AG08396 (cell line): ENCODE data around the gene EEIG1.
A peak's percentile ranks its signal among the peaks of the same experiment; 100 is the strongest.

Experiments used
- DNase-seq: peaks from one replicate; pipeline ENCODE4 v3.0.0; 2012; ENCODE audit warnings: low spot score, mixed read lengths

Gene EEIG1

GRCh38 chr9:127959841-127960409 is 20.9 kb downstream of the EEIG1 start:
- DNase-seq = no peak

- DNase-seq = no peak
These were observed 21.4 kb downstream of the EEIG1 start for GRCh38 chr9:127959398-127959797.

- DNase-seq = no peak
These were observed 22.1 kb downstream of the EEIG1 start for GRCh38 chr9:127958728-127959127.

GRCh38 chr9:127955294-127956015 is 25.3 kb downstream of the EEIG1 start:
- DNase-seq = no peak

GRCh38 chr9:127954831-127955293 is 25.9 kb downstream of the EEIG1 start:
- no peak for DNase-seq

- no peak for DNase-seq
These were observed 26.9 kb downstream of the EEIG1 start for GRCh38 chr9:127953768-127954505.

GRCh38 chr9:127953154-127953553 is 27.6 kb downstream of the EEIG1 start:
- no peak for DNase-seq

- no peak for DNase-seq
These were observed 30.1 kb downstream of the EEIG1 start for GRCh38 chr9:127950513-127951289.

GRCh38 chr9:127949827-127950512 is 30.8 kb downstream of the EEIG1 start:
- DNase-seq = no peak

- DNase-seq = no peak
These were observed 32.7 kb downstream of the EEIG1 start for GRCh38 chr9:127947841-127948710.

- no peak for DNase-seq
These were observed 34.1 kb downstream of the EEIG1 start for GRCh38 chr9:127946728-127947127.

GRCh38 chr9:127945942-127946341 is 34.8 kb downstream of the EEIG1 start:
- no peak for DNase-seq

- no peak for DNase-seq
These were observed 35.5 kb downstream of the EEIG1 start for GRCh38 chr9:127945338-127945737.

GRCh38 chr9:127944586-127945218 is 36.1 kb downstream of the EEIG1 start:
- no peak for DNase-seq

- DNase-seq = peak; percentile 87
These were observed 37.1 kb downstream of the EEIG1 start for GRCh38 chr9:127943731-127944144.

GRCh38 chr9:127943011-127943662 is 37.7 kb downstream of the EEIG1 start:
- DNase-seq = no peak

- peak; percentile 79 for DNase-seq
These were observed 38.4 kb downstream of the EEIG1 start for GRCh38 chr9:127942216-127943010.

- DNase-seq = no peak
These were observed 38.9 kb downstream of the EEIG1 start for GRCh38 chr9:127941961-127942215.
